Fibroblast of the conjunctiva (primary cell): ENCODE data around the gene RASSF7.

Source experiments
- DNase-seq: peaks from one replicate; pipeline ENCODE4 v3.0.0-alpha.2; 2010; ENCODE audit warnings: low read depth

Gene RASSF7

DNA sequence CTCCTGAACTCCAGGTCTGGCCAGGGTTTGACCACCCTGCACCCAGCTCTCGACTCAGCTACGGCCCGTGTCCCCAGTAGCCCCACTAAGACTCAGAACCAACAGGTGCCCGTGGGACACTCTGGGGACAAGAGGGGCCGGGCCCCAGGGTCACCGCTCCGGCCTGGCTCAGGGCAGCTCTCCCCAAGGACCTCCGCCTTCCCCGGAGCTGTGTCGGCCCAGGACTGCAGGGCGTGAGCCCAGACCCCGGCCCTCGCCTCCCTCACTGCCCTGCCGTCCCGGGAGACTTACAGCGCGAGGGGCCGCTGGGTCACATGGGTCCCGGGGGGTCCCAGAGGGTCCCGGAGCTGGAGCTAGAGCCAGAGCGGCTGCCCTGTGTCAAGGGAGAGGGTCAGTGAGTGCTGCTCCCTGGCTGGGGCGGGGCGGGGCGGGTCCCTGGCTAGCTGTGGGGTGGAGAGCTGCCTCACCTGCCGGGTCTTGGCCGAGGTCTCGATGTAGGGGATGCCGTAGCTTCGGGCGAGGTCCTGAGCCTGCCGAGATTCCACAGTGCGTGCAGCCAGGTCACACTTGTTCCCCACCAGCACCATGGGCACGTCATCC is 27.7 kb upstream of the RASSF7 start:
- no peak for DNase-seq

DNA sequence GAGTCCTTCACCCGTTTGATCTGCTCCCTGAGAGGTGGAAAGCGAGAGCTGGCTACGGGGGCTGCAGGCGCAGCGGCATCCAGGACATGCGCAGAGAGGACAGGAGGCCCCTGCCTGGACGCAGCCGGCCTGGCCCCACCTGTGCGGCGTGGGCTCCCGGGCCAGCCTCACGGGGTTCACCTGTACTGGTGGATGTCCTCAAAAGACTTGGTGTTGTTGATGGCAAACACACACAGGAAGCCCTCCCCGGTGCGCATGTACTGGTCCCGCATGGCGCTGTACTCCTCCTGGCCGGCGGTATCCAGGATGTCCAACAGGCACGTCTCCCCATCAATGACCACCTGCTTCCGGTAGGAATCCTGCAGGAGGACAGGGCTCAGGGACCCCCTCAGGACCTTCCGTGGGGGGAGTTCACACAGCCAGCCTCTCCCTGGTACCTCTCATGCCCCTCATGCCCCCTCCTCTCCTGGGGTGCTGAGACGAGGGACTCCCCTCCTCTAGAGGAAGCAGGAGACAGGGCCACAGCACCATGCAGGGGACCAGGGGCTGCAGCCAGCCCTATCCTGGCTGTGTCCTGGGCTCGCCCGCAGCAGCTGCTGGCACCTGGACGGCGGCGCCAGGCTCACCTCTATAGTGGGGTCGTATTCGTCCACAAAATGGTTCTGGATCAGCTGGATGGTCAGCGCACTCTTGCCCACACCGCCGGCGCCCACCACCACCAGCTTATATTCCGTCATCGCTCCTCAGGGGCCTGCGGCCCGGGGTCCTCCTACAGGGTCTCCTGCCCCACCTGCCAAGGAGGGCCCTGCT is 27.0 kb upstream of the RASSF7 start:
- DNase-seq = no peak

DNA sequence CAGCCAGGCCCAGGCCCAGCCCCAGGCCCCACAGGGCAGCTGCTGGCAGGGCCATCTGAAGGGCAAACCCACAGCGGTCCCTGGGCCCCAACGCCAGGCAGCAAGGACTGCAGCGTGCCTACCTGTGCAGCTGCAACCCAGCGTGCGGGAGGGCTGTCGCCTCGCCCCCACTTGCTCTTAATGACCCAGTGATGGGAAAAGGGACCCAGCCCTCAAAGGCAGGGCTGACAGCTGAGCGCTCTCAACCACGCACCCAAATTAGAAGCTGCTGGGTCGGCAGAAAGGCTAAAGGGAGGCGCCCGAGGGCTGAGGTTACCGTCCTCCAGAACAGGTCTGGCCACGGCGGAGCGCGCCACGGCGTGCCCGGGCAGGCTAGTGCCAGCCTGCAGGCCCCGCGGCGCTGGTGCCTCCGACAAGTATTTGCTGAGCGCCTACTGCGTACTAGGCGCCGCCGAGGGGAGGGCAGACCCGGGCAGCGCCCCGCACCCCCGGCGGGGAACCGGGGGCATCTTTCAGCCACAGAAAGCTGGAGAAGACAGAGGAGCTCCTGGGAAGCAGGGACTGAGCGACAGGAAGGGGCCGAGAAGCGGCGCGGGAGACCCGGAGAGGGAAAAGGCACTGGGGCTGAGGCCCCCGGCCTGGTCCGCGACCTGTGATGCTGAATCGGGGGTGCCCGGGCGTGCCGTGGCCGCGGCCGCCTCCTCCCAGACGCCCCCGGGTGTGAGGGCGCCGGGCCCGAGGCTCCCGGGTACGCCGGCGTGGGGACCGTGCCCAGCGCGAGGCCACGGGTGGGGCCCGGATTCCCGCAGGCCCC is 26.2 kb upstream of the RASSF7 start:
- DNase-seq = no peak

DNA sequence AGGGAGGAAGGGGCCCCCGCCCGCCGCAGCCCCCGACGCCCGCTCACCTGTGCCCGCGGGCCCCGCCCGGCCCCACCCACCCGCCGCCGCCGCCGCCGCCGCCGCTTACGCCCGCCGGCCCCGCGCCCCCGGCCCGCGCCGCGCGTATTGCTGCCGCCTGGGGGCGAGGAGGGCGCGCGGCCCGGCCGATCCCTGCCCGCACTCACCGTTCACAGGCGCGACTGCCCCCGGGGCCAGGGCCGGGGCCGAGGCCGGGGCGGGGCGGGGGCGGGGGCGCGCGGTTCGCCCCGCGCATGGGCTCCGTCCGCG is 25.6 kb upstream of the RASSF7 start:
- DNase-seq = no peak

DNA sequence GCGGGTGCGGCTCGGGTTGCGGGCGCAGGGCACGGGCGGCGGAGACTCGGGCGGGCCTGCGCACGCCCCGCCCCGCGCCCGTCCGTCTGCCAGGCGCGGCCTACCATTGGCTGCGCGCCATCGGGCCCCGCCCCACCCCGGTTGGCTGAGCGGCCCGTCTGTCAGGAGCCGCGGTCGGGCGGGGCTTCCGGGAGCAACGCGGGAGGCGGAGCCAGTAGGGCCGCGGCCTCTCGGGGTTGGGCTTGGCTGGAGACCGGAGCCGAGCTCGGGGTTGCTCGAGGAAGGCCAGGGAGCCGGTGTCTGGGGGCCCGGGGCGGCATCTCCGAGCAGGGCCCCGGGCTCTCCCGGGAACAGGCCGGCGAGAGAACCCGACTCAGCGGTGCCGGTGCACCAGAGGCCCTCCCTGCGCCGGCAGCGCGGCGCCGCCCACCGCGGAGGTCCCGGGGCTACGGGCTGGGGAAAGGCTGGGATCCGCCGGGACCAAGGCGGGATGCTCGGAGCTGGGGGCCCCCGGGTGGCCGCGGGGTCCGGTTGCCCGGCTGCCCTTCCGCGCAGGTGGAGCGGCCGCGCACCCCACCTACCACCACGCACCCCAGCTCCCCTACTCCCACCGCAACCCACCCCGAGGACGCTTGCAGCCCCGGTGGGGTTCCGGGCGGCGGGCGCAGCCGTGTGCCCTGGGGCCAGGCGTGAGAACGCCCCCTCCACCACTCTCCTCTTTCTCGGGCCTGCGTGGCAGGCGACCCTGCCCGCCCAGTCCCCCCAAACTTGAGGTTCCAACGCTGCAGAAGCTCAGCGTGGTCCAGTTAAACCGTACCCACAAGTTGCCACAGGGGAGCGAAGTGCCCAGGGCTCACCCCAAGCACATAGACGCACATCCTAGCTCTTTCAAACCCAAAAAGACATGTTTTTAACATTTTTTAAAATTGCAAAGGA is 25.0 kb upstream of the RASSF7 start, which contains the start of gene HRAS:
HRAS (minus strand) TSS at position 58 of the 936 bp plus-strand sequence.
- DNase-seq = peak; percentile 88

DNA sequence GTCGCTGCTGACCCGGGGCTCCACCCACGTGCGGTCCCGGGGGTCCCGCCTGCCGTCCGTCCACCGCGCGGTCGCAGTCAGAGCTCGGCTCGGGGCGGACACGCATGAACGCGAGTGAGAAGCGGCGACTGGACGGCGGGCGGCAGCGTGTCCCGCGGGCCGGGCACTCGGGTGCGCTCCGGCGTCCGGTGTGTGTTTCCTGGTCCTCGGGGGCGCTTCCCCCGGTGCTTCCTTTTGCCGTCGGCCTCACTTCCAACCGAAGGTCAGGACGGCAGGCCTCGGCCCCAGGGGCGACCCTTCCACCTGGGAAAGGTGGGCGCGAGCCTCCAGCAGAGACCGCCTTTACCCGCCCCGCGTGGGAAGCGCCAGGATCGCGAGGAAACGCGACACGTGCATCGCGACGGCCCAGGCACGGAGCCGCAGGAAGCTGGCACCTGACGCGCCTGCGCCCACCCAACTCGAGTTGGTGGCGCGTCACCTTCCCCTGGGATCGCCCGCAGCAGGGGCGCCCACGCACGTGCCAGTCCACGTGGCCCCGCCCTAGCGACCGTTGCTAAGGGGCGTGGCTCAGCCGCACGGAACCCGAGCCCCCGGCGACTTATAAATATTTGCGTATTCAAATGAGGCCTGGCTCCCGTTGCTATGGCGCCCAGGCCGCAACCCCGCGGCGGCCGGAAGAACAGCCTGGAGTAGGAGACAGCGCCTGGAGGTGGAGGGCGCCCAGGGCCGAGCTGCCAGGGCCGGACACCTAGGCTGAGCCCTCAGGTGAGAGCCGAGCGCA is 23.7 kb upstream of the RASSF7 start, which contains the start of gene LRRC56:
LRRC56 (plus strand) TSS at position 687 of the 781 bp plus-strand sequence. CDS start 3,158 bp downstream, outside the sequence.
- peak; percentile 54 for DNase-seq

DNA sequence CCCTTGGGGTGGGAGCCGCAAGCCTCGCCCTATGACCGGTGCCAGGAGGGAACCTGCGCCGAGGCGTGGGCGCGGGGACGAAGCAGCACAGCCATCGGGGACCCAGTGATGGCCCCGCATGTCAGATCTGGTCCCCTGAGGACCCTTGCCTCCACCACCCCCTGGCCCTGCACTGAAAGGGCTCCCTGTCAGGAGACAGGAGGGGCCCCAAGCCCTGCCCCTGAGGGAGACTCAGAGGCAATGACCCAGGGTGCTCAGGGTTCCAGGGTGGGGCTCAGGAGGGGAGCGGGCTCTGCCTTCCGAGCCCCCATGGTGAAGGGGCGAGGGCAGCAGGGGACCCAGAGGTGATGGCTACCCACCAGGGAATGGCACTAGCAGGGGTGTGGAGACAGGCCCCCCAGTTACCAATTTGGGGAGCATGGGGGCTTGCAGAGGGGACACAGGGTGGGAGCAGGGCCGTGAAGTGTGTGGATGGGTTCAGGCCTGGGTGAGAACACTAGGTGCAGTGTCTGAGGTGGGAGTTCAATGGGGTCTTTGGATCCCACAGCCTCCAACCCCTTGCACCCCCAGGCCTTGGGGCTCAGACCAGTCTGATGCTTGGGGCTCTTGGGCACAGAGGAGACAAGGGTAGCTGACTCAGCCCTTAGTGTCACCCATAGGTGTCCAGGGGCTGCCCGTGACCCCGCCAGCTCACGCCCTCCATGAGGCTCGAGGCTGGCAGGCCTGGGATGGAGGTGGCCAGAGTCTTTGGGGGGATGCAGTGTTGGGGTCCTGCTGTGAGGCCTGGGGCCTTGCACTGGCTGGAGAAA is 22.9 kb upstream of the RASSF7 start:
- DNase-seq = no peak

DNA sequence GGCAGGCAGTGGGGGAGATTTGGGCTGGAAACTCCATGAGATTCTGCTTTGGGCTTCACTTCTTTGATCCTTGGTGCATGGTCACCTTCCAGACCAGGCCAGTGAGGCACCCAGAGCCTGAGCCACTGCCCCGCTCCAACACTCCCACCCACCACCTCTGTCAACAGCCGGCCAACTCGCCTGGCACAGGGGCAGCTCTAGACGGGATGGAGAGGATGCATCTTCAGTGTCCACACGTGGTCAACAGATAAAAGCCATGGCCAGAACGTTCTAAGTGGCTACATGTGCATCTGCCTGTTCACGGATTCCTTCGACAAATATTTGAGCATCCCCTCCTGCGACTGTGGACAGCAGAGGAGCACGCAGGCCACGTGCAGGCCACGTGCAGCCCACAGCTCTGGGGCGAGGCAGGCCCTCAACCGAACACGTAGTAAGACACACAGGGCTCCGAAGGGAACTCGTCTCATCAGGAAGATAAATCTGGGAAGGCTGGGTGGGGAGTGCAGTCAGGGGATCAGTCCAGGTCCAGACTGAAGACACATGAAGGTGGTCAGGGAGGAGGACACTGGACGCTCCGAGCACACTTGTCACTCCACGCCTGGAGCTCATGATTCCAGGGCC is 22.2 kb upstream of the RASSF7 start:
- DNase-seq = no peak

DNA sequence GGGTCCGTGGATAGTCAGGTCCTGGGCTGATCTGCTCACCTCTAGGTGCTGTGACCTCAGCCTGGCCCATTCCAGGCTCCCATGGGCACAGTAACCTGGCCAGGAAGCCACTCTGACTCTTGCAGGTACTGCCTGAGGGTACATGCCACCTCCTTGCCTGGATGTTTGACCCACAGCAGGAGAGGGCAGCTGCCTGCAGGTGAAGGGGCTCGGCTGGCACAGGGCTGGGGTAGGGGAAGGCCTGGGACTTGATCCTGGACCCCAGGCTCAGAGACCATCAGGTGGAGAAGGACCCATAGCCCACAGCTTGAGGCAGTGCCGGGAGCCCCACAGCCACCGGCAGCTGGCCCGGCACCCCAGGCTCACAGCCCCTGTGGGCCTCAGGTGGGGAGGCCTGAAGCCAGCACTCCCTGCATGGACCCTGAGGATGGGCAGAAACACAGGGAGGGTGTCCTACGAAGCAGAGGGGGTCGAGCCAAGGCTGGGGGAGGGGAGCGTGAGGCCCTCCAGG is 20.7 kb upstream of the RASSF7 start:
- DNase-seq = no peak

DNA sequence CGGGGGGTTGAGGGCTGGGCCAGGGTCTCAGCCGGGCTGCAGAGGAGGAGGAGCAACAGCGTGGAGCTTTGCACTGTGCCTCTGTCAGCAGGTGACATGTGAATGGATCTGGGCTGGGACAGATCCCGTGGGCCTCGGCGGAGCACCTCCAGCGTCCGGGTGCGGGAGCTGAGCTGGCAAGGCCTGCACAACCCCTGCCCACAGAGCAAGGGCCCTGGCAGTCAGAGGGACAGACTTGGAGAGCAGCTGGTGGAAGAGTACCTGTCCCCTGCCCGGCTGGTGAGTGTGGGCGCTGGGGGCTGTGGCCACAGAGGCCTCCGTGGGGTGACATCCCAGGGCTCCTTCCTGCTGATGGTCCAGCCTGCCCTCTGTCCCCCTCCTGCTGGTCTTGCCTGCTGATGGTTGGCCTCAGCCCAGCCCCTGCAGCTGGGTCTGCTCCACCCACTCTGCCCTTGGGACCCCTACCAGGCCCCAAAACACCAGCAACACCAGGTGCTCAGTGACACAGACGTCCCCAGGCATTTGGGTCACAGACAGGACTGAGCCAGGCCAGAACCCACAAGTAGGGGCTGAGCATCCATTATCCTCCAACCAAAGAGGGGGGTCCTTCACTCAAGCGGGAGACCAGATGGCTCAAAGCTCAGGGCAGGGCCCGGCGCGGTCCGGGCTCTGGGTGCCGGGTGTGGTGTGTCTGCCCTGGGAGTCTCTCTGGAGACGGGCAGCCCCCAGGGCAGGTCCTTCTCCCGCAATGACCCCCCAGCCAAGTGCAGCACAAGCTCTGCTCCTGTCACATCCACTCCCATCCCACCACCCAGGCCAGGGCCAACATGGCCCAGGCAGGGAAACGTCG is 20.0 kb upstream of the RASSF7 start:
- DNase-seq = no peak

DNA sequence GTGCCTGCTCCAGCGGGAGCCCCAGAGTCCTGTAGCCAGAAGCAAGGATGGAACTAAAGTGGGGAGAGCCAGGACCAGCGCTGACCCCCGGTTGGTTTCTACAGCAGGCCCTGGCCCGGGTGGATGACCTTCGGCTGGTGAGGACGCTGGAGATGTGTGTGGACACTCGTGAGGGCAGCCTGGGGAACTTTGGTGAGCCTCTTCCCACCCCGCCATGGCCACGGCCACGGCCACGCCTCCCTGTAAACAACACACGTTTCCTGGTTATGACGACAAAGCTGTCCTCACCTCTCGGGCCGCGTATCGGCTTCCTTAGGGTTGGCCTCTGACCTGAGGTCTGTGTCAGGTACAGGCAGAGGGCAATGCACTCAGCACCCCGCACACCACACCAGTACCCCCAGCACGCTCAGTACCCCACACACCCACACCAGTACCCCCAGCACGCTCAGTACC is 19.3 kb upstream of the RASSF7 start:
- DNase-seq = no peak

DNA sequence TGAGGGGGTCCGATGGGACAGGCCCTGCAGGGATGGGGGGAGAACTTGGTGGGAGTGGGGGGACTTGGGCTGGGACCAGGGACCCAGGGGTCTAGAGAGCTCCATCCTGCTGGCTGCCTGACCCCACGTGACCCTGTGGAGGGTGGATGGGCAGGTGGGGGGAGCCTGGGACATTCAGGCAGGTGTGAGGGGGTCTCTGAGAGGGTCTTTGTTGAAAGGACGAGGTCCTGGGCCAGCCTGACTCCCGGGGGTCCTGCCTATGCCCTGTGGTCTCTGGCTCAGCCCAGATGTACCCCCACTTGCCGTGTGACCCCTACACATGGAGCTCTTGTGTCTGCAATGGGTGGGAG is 16.0 kb upstream of the RASSF7 start:
- DNase-seq = no peak

DNA sequence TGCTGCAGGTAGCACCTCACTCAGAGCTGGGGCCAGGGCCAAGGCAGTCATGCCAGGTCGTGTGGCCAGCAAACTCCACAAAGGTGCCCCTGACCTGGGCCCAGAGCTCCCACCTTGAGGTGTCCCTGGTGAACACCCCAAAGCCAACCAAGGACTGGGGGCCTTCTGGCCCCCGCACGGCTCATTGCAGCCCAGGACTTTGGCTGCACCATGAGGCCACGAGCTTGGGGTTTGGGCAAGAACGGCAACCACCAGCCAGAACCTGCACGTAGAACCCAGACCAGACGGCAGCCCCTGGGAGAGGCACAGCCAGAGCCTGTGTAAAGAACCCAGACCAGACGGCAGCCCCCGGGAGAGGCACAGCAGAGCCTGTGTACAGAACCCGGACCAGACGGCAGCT is 15.6 kb upstream of the RASSF7 start:
- DNase-seq = no peak

DNA sequence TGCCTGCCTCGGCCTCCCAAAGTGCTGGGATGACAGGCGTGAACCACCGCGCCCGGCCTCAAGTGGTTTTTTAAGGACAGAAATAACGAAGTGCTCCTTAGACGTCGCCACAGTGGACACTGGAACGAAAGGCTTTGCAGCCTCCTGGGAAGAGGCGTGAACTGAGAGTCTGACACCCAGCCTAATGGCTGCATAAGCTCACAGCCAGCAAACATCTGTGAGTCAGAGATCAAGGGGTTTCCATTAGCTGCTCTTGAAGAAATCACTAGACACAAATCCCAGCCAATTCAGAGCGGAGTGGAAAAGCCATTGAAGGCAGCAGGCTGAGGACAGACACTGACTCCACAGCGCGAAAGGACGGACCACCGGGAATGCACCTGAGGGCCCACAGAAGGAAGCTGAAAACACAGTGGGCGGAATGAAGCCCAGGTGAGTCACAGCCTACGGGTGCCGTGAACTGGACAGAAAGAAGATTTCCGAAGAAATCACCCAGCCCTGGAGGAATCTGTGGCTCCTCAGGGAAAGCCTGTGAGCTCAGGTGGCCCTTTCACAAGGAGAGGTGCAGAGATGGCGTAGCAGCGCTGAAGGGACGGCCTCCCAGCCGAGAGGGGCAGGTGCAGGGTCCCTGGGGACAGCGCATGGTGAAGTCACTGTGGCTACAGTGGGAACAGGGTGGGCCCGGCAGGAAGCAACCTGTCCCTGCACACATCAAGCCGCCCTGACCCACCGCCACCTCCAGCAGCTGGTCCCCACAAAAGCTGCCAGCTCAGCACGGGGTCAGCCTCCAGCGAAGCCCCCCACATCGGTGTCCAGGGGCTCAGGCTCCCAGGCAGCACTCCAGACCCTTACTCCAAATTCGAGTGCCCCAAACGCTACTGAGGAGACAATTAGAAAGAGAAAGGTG is 11.8 kb upstream of the RASSF7 start:
- no peak for DNase-seq

DNA sequence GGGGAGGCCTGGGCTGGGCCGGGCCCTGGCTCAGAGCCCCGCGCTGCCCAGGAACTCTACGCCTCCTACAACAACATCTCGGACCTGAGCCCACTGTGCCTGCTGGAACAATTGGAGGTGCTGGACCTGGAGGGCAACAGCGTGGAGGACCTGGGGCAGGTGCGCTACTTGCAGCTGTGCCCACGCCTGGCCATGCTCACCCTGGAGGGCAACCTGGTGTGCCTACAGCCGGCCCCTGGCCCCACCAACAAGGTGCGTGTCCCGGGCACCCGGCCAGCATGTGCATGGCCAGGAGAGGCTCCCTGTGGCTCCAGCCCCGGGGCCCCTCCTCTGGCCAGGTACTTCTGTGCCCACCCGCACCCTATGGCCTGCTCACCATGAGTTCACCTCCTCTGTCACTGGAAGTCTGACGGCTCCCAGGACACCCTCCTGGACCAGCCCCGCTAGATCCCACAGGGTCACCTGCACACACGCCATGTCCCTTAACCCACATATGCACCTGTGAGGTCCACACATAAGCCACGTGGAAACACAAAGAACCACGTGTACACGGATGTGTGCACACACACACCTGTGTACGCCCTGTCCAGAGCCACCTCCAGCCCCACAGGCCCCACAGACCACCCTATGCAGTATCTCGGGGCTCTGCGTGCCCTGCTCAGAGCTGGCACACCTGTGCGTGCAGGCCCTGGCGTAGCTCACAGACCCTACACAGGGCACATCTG is 10.6 kb upstream of the RASSF7 start:
- no peak for DNase-seq

DNA sequence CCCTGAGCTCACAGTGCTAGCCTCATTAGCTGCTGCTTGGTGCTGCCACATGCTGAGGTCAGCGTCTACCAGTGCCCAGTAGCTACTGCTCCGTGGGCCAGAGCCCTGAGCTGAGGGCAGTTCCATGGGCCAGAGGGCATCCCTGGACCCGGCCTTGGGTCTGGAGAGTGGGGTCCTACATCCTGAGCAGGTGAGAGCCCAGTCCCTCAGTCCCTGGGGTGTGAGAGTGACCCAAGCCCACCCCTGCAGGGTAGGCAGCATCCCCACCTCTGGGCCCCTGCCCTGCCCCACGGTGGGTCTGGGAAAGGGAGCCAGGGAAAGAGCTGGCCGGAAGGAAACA is 10.1 kb upstream of the RASSF7 start:
- no peak for DNase-seq

DNA sequence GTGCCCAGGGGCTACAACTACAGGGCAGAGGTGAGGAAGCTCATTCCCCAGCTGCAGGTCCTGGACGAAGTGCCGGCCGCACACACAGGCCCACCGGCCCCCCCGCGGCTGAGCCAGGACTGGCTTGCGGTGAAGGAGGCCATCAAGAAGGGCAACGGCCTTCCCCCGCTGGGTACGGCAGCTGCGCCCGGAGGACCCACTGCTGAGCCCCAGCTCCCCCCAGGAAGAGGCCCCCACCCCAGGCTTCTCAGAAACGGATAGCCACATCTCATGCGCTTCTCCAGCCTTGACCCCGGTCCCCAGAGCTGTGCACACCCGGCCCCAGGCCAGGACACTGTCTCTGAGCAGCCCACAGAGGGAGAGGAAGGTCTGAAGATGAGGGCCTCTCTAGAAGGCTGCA is 9.6 kb upstream of the RASSF7 start:
- no peak for DNase-seq
